ENCODE data around the gene LHX4.

LHX4 gene

GRCh38 chr1:180233191-180234011, 3.3 kb downstream of the LHX4 start:
- Histone ChIP-seq H3K27me3 (ENCODE audit: control insufficient read depth in 2 of 2, insufficient read depth in 2 of 2, low read length in 2 of 2) (peaks cover 82 to 88% of the 10 kb centered on the region in 2 donors), H3K36me3 (ENCODE audit: control insufficient read depth in 2 of 2, insufficient read depth in 2 of 2, low read length in 2 of 2) (no peaks in the 10 kb centered on the region), H3K9me3 (ENCODE audit: control insufficient read depth in 2 of 2, low read length in 2 of 2) (no peaks in the 10 kb centered on the region), H3K9ac (ENCODE audit: low read depth in 1 of 2, low read length in 2 of 2) (no peak overlapping the region), H3K4me3 (ENCODE audit: low read length in 2 of 2) (no peak overlapping the region), H3K27ac (ENCODE audit: low read depth in 2 of 2, low read length in 2 of 2) (no peak overlapping the region), H3K4me1 (ENCODE audit: control insufficient read depth in 2 of 2, insufficient read depth in 2 of 2, low read length in 2 of 2) (peaks cover 34% of the 10 kb centered on the region in 2 donors)

DNA sequence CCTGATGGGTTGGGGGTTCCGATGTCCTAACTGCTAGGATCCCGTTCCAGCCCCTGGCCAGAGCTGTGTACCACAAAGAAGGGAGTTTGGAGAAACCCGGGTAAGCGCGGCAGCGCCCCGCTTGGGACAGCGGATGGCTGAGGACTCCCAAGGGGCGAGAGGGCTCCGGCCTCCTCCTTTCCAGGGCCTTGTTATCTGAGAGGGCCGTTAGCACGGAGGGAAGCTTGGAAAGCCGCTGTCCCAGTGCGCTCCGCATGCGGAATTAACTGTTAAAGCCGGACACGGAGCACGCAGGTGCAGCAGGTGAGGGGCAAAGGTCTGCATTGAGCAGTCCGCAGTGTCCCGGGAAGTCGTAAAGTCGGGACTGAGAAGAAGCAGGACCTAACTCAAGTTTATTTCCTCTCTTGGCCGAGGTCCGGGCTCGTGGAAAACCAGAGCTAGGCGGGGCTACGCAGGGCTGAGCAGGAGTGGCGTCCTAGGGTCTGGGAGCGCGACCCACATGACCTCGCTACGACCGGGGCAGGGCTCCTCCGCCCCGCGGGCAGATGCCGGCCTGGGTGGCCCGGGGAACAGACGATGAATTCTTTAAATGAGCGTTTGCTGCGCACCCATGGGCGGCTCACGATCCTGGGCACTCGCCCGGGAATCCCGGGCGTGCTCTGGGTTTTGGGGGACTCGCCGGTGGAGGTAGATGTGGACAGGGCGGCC, 4.5 kb downstream of the LHX4 start:
- Histone ChIP-seq H3K4me1 (ENCODE audit: control insufficient read depth in 2 of 2, insufficient read depth in 2 of 2, low read length in 2 of 2) (peaks cover 29 to 34% of the 10 kb centered on the region in 2 donors), H3K27me3 (ENCODE audit: control insufficient read depth in 2 of 2, insufficient read depth in 2 of 2, low read length in 2 of 2) (peaks cover 76 to 88% of the 10 kb centered on the region in 2 donors), H3K4me3 (ENCODE audit: low read length in 2 of 2) (peak overlapping the region in 1 of 2 donors; percentile 47), H3K27ac (ENCODE audit: low read depth in 2 of 2, low read length in 2 of 2) (no peak overlapping the region), H3K9ac (ENCODE audit: low read depth in 1 of 2, low read length in 2 of 2) (no peak overlapping the region), H3K9me3 (ENCODE audit: control insufficient read depth in 2 of 2, low read length in 2 of 2) (no peaks in the 10 kb centered on the region), H3K36me3 (ENCODE audit: control insufficient read depth in 2 of 2, insufficient read depth in 2 of 2, low read length in 2 of 2) (no peaks in the 10 kb centered on the region)

DNA sequence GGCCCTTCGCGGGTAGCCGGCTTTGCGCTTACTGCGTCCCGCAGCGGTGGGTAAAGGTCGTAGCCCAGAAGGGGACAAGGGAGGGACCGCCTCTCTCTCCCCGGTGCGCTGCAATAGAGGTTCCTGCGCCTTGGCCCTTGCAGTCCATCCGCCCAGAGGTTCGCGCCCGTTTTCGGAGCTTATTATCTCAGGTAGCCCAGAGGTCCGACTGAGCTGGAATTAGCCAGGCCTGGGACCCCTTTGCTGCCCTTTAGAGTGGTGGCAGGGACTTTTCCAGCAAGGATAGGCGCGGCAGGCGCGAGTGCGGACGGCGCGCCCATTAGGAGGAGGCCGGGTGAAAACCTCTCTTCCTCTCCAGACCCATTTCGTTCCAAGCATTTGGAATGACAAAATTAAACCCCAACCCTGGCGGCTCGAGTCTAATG, 5.0 kb downstream of the LHX4 start:
- Histone ChIP-seq H3K27ac (ENCODE audit: low read depth in 2 of 2, low read length in 2 of 2) (no peak overlapping the region), H3K4me3 (ENCODE audit: low read length in 2 of 2) (peak overlapping the region; percentile 3 to 47), H3K36me3 (ENCODE audit: control insufficient read depth in 2 of 2, insufficient read depth in 2 of 2, low read length in 2 of 2) (no peaks in the 10 kb centered on the region), H3K9me3 (ENCODE audit: control insufficient read depth in 2 of 2, low read length in 2 of 2) (no peaks in the 10 kb centered on the region), H3K9ac (ENCODE audit: low read depth in 1 of 2, low read length in 2 of 2) (no peak overlapping the region), H3K4me1 (ENCODE audit: control insufficient read depth in 2 of 2, insufficient read depth in 2 of 2, low read length in 2 of 2) (peaks cover 29 to 34% of the 10 kb centered on the region in 2 donors), H3K27me3 (ENCODE audit: control insufficient read depth in 2 of 2, insufficient read depth in 2 of 2, low read length in 2 of 2) (peaks cover 79 to 92% of the 10 kb centered on the region in 2 donors)

- Histone ChIP-seq H3K36me3 (ENCODE audit: control insufficient read depth in 2 of 2, insufficient read depth in 2 of 2, low read length in 2 of 2) (no peaks in the 10 kb centered on the region), H3K4me1 (ENCODE audit: control insufficient read depth in 2 of 2, insufficient read depth in 2 of 2, low read length in 2 of 2) (peaks cover 25 to 30% of the 10 kb centered on the region in 2 donors), H3K9ac (ENCODE audit: low read depth in 1 of 2, low read length in 2 of 2) (no peak overlapping the region), H3K9me3 (ENCODE audit: control insufficient read depth in 2 of 2, low read length in 2 of 2) (no peaks in the 10 kb centered on the region), H3K4me3 (ENCODE audit: low read length in 2 of 2) (peak overlapping the region in 1 of 2 donors; percentile 3), H3K27ac (ENCODE audit: low read depth in 2 of 2, low read length in 2 of 2) (no peak overlapping the region), H3K27me3 (ENCODE audit: control insufficient read depth in 2 of 2, insufficient read depth in 2 of 2, low read length in 2 of 2) (peaks cover 77 to 91% of the 10 kb centered on the region in 2 donors)
These were observed 5.6 kb downstream of the LHX4 start for GRCh38 chr1:180235502-180236239.

DNA sequence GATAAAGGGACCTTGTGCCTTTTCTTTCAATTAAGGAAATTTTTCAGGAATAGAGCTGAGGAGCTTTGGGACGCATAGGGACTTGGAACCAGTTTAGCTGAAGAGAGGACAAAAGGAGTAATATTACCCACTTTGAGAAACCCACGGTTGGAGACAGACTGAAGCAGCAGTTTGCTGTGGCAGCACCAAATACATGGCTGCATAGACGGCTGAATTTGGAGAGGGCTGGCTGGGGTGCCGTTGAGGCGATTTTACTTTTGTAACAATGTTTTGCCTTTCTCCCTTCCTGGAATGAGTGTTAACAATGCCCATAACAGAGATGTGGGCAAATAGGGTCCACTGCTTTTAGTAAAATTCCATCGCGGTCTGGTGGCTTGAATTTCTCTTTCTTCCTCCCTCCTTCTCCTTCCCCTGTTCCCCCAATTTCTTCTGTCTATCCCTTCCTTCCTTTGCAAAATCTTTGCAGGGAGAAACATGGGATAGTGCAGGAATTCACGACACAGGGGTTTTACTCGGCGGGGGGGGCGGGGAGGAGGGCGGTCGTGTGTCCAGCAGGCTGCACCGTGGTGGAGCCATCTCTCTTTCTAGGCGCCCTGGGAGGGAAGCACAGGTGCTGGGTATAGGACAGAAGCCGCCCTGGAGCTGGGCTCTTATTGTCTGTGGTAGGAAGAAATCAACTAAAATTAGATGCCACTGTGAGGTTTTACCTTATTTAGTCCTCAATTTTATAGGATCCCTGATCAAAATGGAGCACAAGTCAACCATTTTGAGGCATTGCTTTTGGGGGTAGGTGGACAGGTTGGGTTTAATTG, 6.8 kb downstream of the LHX4 start:
- no peak overlapping the region for H3K9ac ChIP-seq (ENCODE audit: low read depth in 1 of 2, low read length in 2 of 2)
- H3K4me3 ChIP-seq (ENCODE audit: low read length in 2 of 2), result no peak overlapping the region
- peaks cover 17 to 21% of the 10 kb centered on the region in 2 donors for H3K4me1 ChIP-seq (ENCODE audit: control insufficient read depth in 2 of 2, insufficient read depth in 2 of 2, low read length in 2 of 2)
- H3K27me3 ChIP-seq (ENCODE audit: control insufficient read depth in 2 of 2, insufficient read depth in 2 of 2, low read length in 2 of 2), result peaks cover 75 to 93% of the 10 kb centered on the region in 2 donors
- H3K9me3 ChIP-seq (ENCODE audit: control insufficient read depth in 2 of 2, low read length in 2 of 2), result no peaks in the 10 kb centered on the region
- no peak overlapping the region for H3K27ac ChIP-seq (ENCODE audit: low read depth in 2 of 2, low read length in 2 of 2)
- H3K36me3 ChIP-seq (ENCODE audit: control insufficient read depth in 2 of 2, insufficient read depth in 2 of 2, low read length in 2 of 2), result no peaks in the 10 kb centered on the region

DNA sequence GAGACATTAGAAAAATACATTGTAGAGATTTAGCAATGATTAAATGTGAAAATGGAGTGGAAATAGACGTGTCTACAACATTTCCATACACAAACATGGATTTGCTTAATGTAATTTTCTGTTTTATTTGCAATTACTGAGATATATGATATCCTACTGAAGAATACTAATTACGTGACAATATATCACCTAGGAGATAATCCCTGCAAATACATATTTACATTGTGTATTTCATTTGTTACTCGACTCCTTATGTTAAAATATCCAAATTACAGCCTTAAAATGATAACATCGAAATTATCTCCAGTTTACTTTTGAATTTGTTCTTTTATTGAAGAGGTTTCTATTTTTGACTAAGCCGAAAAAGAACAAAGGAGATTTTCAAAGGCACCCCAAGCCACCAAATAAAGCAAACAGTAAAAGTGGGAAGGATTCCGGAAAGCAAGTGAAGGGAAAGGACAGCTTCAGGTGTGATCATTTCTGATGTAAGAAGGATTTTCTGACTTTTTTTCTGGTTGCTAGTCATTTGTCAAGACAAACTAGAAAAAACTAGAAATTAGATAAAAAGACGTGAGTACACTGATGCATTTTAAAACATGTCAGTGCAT, 7.9 kb downstream of the LHX4 start:
- Histone ChIP-seq H3K36me3 (ENCODE audit: control insufficient read depth in 2 of 2, insufficient read depth in 2 of 2, low read length in 2 of 2) (no peaks in the 10 kb centered on the region), H3K4me1 (ENCODE audit: control insufficient read depth in 2 of 2, insufficient read depth in 2 of 2, low read length in 2 of 2) (peaks cover 17 to 21% of the 10 kb centered on the region in 2 donors), H3K4me3 (ENCODE audit: low read length in 2 of 2) (no peak overlapping the region), H3K9me3 (ENCODE audit: control insufficient read depth in 2 of 2, low read length in 2 of 2) (no peaks in the 10 kb centered on the region), H3K27me3 (ENCODE audit: control insufficient read depth in 2 of 2, insufficient read depth in 2 of 2, low read length in 2 of 2) (peaks cover 71 to 91% of the 10 kb centered on the region in 2 donors), H3K27ac (ENCODE audit: low read depth in 2 of 2, low read length in 2 of 2) (no peak overlapping the region), H3K9ac (ENCODE audit: low read depth in 1 of 2, low read length in 2 of 2) (no peak overlapping the region)

DNA sequence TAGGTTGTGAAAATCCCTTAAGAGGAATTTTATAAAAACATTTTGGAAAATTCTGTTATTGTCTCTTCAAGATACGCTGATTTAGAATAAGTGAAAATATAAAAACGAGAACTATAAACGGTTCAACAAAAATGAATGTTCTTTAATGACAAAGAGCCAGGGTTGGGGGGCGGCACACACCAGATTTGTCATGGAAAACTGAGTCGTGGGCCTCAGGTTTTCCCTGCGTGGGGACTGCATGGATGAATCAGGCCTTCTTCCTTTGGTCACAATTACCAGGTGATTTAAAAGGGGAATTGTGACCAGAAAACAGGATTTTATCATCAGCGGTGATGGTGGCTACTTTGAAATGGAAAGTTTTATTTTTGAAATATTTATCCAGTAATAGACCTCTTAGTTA, 8.6 kb downstream of the LHX4 start:
- Histone ChIP-seq H3K9me3 (ENCODE audit: control insufficient read depth in 2 of 2, low read length in 2 of 2) (no peaks in the 10 kb centered on the region), H3K27me3 (ENCODE audit: control insufficient read depth in 2 of 2, insufficient read depth in 2 of 2, low read length in 2 of 2) (peaks cover 67 to 84% of the 10 kb centered on the region in 2 donors), H3K4me3 (ENCODE audit: low read length in 2 of 2) (no peak overlapping the region), H3K9ac (ENCODE audit: low read depth in 1 of 2, low read length in 2 of 2) (no peak overlapping the region), H3K36me3 (ENCODE audit: control insufficient read depth in 2 of 2, insufficient read depth in 2 of 2, low read length in 2 of 2) (no peaks in the 10 kb centered on the region), H3K4me1 (ENCODE audit: control insufficient read depth in 2 of 2, insufficient read depth in 2 of 2, low read length in 2 of 2) (peaks cover 17 to 21% of the 10 kb centered on the region in 2 donors), H3K27ac (ENCODE audit: low read depth in 2 of 2, low read length in 2 of 2) (no peak overlapping the region)

GRCh38 chr1:180239145-180240096, 9.4 kb downstream of the LHX4 start:
- H3K9me3 ChIP-seq (ENCODE audit: control insufficient read depth in 2 of 2, low read length in 2 of 2), result no peaks in the 10 kb centered on the region
- H3K27ac ChIP-seq (ENCODE audit: low read depth in 2 of 2, low read length in 2 of 2), result no peak overlapping the region
- no peak overlapping the region for H3K9ac ChIP-seq (ENCODE audit: low read depth in 1 of 2, low read length in 2 of 2)
- peaks cover 60 to 78% of the 10 kb centered on the region in 2 donors for H3K27me3 ChIP-seq (ENCODE audit: control insufficient read depth in 2 of 2, insufficient read depth in 2 of 2, low read length in 2 of 2)
- no peaks in the 10 kb centered on the region for H3K36me3 ChIP-seq (ENCODE audit: control insufficient read depth in 2 of 2, insufficient read depth in 2 of 2, low read length in 2 of 2)
- peaks cover 14 to 17% of the 10 kb centered on the region in 2 donors for H3K4me1 ChIP-seq (ENCODE audit: control insufficient read depth in 2 of 2, insufficient read depth in 2 of 2, low read length in 2 of 2)
- H3K4me3 ChIP-seq (ENCODE audit: low read length in 2 of 2), result no peak overlapping the region

All from mucosa of rectum (tissue), 2 donors.